RWPE2 (cell line): ENCODE results near the gene FAM13B.
A peak's percentile ranks its signal among the peaks of the same experiment; 100 is the strongest.
"Not testable (repeated sequence)": the region's sequence is repeated elsewhere in the genome, so short reads cannot be mapped to it uniquely, and the experiment has no call there.

Experiments
- ATAC-seq: fragments of 200-7000 bp; cut with Tn5 transposase; 3 replicates; pipeline ENCODE4 v1.9.1; 2021; ENCODE audit warnings: low read depth
- DNase-seq: peaks from one replicate; pipeline ENCODE4 v3.0.0-alpha.2; 2020; ENCODE audit warnings: low spot score
- H3K27ac ChIP-seq: fragments of 450-650 bp; 2 replicates; pipeline ENCODE4 v1.5.1; 2017; ENCODE audit warnings: mild to moderate bottlenecking; ENCODE audit not compliant: poor library complexity, severe bottlenecking
- H3K27me3 ChIP-seq: fragments of 250-450 bp; sonication (Bioruptor Pico); 2 replicates; pipeline ENCODE4 v1.5.1; 2021; ENCODE audit warnings: mild to moderate bottlenecking, moderate library complexity; ENCODE audit not compliant: insufficient read depth, poor library complexity, severe bottlenecking
- H3K36me3 ChIP-seq: fragments of 250-450 bp; sonication (Bioruptor Pico); 2 replicates; pipeline ENCODE4 v1.5.1; 2020; ENCODE audit warnings: low read depth, mild to moderate bottlenecking, moderate library complexity
- H3K4me1 ChIP-seq: fragments of 250-450 bp; sonication (Bioruptor Pico); 2 replicates; pipeline ENCODE4 v1.5.1; 2021; ENCODE audit warnings: mild to moderate bottlenecking, moderate library complexity; ENCODE audit not compliant: insufficient read depth, poor library complexity, severe bottlenecking
- H3K4me3 ChIP-seq: fragments of 250-450 bp; sonication (Bioruptor Pico); 2 replicates; pipeline ENCODE4 v1.5.1; 2021; ENCODE audit warnings: mild to moderate bottlenecking, moderate library complexity; ENCODE audit not compliant: severe bottlenecking
- H3K9me3 ChIP-seq: fragments of 250-450 bp; sonication (Bioruptor Pico); 2 replicates; pipeline ENCODE4 v1.5.1; 2021; ENCODE audit warnings: mild to moderate bottlenecking, moderate library complexity; ENCODE audit not compliant: severe bottlenecking
- TF ChIP-seq, protein P1 (sequence below): fragments of 450-650 bp; IDR thresholded peaks from one replicate; pipeline ENCODE4 v1.5.1; 2017; ENCODE audit warnings: mild to moderate bottlenecking, moderate library complexity; ENCODE audit not compliant: poor library complexity, severe bottlenecking

The FAM13B gene

DNA sequence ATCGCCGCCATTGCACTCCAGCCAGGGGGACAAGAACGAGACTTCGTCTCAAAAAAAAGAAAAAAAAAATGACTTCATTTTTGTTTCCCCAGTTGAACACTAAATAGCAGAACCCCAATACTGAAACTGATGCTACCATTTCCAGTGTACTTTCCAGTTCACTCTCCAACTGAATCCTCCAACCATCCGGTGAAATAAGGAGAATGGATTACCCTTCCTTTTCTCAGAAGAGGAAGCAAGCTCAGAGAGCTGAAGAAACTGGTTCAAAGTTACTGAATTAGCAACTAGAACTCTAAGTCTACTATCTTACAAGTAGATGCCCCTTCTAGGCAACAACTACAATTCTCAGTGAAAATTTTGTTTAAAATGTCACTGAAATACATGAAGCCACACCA, 3.9 kb downstream of the FAM13B start:
- Histone ChIP-seq H3K36me3 (peaks cover 19% of the 10 kb centered on the region), H3K9me3 (no peaks in the 10 kb centered on the region), H3K27me3 (no peaks in the 10 kb centered on the region), H3K27ac (no peak overlapping the region), H3K4me3 (no peak overlapping the region), H3K4me1 (peaks cover 17% of the 10 kb centered on the region)
- no peak for DNase-seq
- TF ChIP-seq, protein P1, sequence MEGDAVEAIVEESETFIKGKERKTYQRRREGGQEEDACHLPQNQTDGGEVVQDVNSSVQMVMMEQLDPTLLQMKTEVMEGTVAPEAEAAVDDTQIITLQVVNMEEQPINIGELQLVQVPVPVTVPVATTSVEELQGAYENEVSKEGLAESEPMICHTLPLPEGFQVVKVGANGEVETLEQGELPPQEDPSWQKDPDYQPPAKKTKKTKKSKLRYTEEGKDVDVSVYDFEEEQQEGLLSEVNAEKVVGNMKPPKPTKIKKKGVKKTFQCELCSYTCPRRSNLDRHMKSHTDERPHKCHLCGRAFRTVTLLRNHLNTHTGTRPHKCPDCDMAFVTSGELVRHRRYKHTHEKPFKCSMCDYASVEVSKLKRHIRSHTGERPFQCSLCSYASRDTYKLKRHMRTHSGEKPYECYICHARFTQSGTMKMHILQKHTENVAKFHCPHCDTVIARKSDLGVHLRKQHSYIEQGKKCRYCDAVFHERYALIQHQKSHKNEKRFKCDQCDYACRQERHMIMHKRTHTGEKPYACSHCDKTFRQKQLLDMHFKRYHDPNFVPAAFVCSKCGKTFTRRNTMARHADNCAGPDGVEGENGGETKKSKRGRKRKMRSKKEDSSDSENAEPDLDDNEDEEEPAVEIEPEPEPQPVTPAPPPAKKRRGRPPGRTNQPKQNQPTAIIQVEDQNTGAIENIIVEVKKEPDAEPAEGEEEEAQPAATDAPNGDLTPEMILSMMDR: no peak
- ATAC-seq: no peak

GRCh38 chr5:138028262-138028970, 4.5 kb downstream of the FAM13B start:
- DNase-seq, H3K9me3 ChIP-seq, H3K27me3 ChIP-seq, H3K27ac ChIP-seq, H3K4me3 ChIP-seq, ATAC-seq: not testable (repeated sequence)
- Histone ChIP-seq H3K36me3 (peaks cover 19% of the 10 kb centered on the region), H3K4me1 (peaks cover 15% of the 10 kb centered on the region)

- not testable (repeated sequence) for ATAC-seq, DNase-seq, H3K27ac ChIP-seq, H3K4me3 ChIP-seq, H3K27me3 ChIP-seq, H3K9me3 ChIP-seq
- Histone ChIP-seq H3K36me3 (peaks cover 19% of the 10 kb centered on the region), H3K4me1 (peaks cover 20% of the 10 kb centered on the region)
Observed at GRCh38 chr5:138026793-138027192, 6.1 kb downstream of the FAM13B start.

GRCh38 chr5:138025285-138025684, 7.6 kb downstream of the FAM13B start:
- TF ChIP-seq, protein P1: no peak
- H3K36me3 ChIP-seq: peaks cover 28% of the 10 kb centered on the region
- no peak overlapping the region for H3K27ac ChIP-seq
- H3K4me3 ChIP-seq: no peak overlapping the region
- no peaks in the 10 kb centered on the region for H3K9me3 ChIP-seq
- no peaks in the 10 kb centered on the region for H3K27me3 ChIP-seq
- H3K4me1 ChIP-seq: peaks cover 16% of the 10 kb centered on the region
- DNase-seq (no peak), ATAC-seq (no peak)

DNA sequence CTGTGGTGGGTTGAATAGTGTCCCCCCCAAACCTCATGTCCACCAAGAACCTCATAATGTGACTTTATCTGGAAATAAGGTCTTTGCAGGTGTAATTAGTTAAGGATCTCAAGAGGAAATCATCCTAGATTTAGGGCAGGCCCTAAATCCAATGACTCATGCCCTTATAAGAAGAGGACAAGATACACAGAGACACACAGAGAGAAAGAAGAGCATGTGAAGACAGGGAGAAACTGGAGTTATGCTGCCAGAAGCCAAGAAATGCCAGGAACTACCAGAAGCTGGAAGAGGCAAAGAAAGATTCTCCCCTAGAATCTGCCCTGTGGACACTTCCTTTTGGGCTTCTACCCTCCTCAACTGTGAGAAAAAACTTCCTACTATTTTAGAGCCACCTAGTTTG, 8.8 kb downstream of the FAM13B start:
- no peaks in the 10 kb centered on the region for H3K27me3 ChIP-seq
- no peaks in the 10 kb centered on the region for H3K9me3 ChIP-seq
- DNase-seq (no peak), ATAC-seq (peak; percentile 59)
- H3K36me3 ChIP-seq: peaks cover 33% of the 10 kb centered on the region
- no peak overlapping the region for H3K4me3 ChIP-seq
- TF ChIP-seq, protein P1: no peak
- peak overlapping the region; percentile 1 for H3K27ac ChIP-seq
- peaks cover 11% of the 10 kb centered on the region for H3K4me1 ChIP-seq

- Histone ChIP-seq H3K4me3 (no peak overlapping the region), H3K27me3 (no peaks in the 10 kb centered on the region), H3K27ac (peak overlapping the region; percentile 1), H3K9me3 (no peaks in the 10 kb centered on the region), H3K36me3 (peaks cover 44% of the 10 kb centered on the region), H3K4me1 (peaks cover 11% of the 10 kb centered on the region)
- TF ChIP-seq, protein P1: no peak
- DNase-seq: no peak
- peak; percentile 69 for ATAC-seq
Observed at GRCh38 chr5:138022912-138023311, 10.0 kb downstream of the FAM13B start.
